ENCODE measurements around the gene ZBTB7B.

The ZBTB7B gene

GRCh38 chr1:155018617-155019348 is 16.2 kb downstream of the ZBTB7B start:
- peak; percentile 98 for DNase-seq

GRCh38 chr1:155019377-155020245 is 17.0 kb downstream of the ZBTB7B start:
- DNase-seq = peak; percentile 89

GRCh38 chr1:155022136-155022926 is 19.7 kb downstream of the ZBTB7B start:
- no peak for DNase-seq

GRCh38 chr1:155022927-155023236 is 20.3 kb downstream of the ZBTB7B start:
- DNase-seq = peak; percentile 88

DNA sequence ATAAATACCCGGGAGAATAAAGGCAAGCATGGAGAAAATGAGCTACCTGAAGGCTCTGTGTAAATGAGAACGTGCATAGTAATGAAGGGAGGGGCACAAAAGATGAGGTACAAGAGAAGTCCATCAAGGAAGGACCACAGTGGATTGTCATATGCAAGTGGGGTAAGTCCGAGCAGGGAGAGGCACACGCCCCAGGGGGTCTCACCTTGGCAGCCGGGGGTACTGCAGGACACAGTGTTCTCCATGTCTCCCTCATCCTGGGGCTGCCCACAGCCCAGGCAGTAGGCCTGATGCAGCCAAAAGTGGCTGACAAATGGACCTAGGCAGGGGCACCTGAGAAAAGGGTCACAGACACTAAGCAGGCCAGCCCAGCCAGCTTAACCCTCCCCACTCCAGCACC is 21.0 kb downstream of the ZBTB7B start:
- DNase-seq = no peak

DNA sequence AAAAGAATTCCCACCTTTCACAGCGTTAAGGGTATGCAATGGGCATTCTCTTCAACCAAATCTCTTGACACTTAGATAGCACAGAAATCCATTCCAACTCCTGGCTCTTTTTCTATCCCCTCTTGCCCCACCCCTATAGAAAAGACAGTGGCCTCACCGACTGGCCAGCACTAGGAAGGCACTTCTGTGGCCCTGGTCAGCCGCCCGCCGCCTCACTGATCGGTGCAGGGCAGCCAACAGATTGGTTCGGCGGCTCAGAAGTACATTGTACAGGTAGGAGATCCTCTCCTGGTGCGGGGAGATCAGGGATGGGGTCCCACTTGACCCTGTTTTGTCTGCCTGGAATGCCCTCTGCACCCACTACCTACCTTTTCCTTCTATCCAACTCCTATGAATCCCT is 21.7 kb downstream of the ZBTB7B start:
- DNase-seq = no peak

- no peak for DNase-seq
Observed at GRCh38 chr1:155026154-155026553, 23.6 kb downstream of the ZBTB7B start.

DNA sequence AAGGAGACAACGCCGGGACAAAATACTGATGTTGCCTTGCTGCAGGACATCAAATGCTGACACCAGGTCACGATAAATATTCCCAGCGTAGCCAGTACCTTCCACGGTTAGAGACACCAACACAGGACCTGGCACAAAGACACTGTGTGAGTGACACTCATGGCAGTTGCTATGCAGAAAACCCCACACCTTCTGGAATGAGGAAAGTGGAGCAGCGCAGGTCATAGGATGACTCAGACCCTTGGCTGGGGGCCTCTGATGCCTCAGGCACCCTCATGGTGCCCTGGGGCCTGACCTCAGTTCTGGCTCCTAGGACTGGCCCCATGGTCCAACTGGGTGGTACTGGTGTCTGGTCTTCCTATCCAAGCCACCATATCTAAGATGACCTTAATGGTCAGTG is 24.0 kb downstream of the ZBTB7B start:
- no peak for DNase-seq

DNA sequence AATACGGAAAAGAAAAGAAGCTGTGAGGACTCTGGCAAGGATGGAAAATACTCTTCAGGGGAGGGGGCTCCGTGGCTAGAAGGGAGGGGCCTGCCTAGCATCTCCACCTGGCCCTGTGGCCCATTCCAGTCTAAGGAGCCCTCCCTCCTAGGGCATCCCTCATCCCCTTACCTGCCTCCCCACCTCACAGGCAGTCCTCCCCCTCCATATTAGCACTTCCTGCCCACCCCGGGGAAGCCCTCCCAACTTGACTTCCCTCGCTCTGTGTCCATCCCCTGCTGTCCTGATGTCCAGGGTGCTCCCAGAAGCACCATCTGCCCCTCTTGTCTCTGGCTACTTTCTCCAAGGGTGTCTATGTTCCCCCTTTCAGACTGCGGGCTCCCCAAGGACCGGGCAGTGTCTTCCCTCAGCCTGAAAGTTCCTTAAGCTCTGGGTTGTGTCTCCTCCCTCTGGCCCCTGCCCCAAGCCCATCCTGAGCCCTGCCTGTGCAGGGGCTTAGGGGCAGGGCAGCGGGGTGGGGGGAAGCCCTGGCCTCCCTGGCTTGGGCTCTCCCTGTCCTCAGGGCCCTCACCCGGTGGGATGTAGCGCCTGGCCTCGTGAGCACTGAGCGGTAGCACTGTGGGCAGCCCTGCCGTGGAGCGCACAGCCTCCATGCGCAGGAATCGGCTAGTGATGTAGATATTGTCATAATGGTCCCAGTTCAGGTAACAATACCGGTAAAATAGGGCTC is 27.1 kb downstream of the ZBTB7B start:
- DNase-seq = no peak

DNA sequence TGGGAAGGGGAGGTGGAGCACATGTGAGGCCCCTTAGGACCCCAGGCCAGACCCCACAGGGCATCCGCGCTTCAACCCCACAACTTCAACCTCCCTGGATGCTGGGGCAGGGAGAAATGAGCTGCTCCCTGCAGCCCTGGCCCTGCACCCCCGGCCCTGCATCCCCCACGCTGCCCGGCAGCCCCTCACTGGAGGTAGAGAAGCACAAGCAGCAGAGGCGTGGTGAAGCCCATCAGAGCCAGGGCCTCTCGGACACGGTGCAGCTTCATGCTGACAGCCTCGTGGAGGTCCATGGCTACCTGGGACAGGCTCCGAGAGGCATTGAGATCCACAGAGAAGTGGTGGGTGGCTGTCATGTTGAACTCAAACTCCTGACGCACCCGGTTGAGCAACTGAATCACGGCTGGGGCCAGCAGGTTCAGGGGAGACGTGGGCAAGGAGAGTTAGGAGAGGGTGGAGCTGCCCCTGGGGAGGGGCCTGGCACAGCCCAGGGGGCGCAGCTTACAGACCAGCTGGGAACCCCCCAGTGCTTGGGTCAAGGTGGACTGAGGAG is 27.7 kb downstream of the ZBTB7B start:
- DNase-seq = no peak

DNA sequence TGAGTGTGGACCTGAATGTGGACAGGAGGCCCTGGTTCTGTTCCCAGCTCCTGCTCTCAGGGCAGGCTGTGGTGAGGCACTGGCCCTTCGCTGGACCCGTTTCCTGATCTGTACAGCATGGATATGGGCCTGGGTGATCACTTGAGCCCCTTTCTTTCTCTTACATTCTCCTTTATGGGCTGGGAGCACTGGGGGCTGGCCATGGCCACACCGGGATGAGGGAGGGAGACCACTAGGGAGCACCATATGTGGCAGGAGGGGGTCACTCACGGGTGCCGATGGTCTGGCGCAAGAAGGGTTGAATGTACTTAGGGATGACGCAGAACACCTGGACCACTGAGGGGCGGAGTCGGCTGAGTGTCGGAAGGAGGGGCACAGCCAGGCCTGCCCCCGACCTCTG is 28.3 kb downstream of the ZBTB7B start:
- DNase-seq = no peak

- DNase-seq = no peak
Observed at GRCh38 chr1:155032886-155033285, 30.3 kb downstream of the ZBTB7B start.

DNA sequence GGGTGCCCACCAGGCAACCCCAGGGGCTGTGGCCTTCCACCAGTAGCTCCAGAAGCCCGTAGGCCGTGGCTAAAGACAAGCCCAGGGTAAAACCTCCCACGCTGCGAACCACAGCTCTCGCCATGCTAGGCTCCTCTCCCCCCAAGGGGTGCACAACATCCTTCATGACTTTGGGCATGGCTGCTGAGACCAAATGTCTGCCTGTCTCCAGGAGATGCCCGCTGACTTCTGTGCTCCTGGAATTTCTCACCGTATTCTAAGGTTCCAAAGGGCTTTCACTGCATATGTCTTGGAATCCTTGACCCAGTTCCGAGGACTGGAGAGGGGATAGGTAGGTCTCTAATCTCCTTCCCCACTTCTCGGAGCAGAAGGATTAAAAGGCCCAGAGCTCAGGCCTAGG is 30.9 kb downstream of the ZBTB7B start, which contains the start of the genes DCST1 and DCST2:
TSS of gene DCST1 (plus strand) at position 301 of the 400 bp plus-strand sequence. CDS start 213 bp downstream, outside the sequence.
TSS of gene DCST2 (minus strand) at position 258 of the 400 bp plus-strand sequence. CDS start at position 178, 80 bp downstream.
- DNase-seq = no peak

DNA sequence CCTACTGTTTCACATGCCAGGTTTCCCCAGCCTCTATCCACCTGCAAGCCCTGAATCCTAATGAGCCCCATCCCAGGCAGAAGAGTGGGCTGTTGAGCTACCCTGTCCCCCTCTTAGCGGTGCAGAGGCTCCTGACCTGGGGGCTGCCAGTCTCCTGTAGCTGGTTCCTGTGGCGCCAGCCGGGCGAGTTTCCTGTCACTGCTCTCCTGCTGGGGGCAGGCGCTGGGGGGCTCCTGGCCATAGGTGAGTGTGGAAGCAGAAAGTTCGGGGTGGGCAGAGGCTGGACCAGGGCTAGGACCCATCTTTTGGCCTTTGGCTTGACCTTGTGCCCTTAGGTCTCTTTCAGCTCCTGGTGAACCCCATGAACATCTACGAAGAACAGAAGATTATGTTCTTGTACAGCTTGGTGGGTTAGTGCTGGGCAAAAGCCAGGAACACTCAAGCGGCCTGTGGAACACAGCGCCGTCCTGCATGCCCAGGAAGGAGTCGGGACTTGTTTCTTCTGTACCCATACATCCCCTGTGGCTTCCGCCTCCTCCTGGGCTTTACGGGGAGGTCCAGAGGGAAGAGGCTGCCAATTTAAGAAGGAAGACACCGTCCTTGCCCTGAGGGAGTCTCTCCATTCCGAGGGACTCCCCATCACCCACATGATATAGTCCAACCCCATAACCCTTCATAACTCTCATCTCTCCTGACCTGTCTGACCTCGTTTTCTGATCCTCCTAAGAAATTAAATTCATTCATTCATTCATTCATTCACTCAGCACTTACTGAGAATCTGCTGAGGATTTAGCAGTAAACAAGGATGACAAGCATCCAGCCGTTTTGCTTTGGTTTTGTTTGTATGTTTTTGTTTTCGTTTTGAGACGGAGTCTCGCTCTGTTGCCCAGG is 32.0 kb downstream of the ZBTB7B start:
- DNase-seq = no peak

GRCh38 chr1:155035936-155036335 is 33.3 kb downstream of the ZBTB7B start:
- DNase-seq = no peak

GRCh38 chr1:155037043-155037442 is 34.4 kb downstream of the ZBTB7B start:
- no peak for DNase-seq

DNA sequence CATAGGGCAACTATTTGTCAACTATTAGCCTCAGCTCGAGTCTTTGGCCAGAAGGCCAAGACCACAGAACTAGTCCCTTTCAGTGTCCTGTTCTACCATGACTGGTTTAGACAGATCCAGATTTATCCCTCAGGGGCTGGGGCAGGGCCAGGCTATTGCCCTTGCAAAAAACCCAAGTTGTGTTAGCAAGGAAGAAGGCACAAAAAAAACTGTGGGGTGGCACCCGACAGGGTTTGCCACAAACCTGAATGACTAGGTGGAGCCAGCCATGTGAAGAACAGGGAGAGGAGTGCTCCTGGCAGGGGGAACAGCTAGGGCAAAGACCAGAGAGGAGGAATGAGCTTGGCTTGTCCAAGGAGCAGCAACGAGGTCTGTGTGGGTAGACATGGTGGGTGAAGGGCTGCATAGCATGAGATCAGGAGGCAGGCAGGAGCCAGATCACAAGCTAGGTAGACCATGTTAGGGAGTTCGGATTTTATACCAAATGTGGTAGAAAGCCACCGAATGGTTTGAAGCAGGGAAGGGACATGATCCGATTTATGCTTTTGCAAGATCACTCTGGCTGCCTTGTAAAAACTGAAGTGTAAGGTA is 35.3 kb downstream of the ZBTB7B start:
- DNase-seq = no peak

GRCh38 chr1:155038602-155039307 is 36.2 kb downstream of the ZBTB7B start:
- DNase-seq = peak; percentile 62

DNA sequence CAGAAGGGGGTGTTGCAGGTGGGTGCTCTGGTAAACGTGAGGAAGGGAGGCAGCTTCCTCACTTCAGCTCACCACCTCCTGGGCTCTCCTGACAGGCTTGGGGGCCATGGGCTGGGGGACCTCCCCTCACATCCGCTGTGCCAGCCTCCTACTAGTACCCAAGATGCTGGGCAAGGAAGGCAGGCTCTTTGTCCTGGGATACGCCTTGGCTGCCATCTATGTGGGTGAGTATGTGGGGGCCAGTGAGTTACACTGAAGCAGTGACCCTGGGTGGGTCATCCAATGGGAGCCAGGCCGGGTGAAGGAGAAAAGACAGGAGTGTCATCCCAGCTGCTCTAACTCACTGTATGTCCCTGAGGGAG is 36.7 kb downstream of the ZBTB7B start:
- DNase-seq = no peak
